ENCODE measurements around the gene HES6. TPM values are rescaled to one million over a fixed set of nuclear protein-coding genes. Genes with fewer than 3 reads are reported as not detected.

The HES6 gene
- 170 TPM for polyA plus RNA-seq (2012; ENCODE audit: insufficient read length, low read depth)

- TF ChIP-seq, protein P1, sequence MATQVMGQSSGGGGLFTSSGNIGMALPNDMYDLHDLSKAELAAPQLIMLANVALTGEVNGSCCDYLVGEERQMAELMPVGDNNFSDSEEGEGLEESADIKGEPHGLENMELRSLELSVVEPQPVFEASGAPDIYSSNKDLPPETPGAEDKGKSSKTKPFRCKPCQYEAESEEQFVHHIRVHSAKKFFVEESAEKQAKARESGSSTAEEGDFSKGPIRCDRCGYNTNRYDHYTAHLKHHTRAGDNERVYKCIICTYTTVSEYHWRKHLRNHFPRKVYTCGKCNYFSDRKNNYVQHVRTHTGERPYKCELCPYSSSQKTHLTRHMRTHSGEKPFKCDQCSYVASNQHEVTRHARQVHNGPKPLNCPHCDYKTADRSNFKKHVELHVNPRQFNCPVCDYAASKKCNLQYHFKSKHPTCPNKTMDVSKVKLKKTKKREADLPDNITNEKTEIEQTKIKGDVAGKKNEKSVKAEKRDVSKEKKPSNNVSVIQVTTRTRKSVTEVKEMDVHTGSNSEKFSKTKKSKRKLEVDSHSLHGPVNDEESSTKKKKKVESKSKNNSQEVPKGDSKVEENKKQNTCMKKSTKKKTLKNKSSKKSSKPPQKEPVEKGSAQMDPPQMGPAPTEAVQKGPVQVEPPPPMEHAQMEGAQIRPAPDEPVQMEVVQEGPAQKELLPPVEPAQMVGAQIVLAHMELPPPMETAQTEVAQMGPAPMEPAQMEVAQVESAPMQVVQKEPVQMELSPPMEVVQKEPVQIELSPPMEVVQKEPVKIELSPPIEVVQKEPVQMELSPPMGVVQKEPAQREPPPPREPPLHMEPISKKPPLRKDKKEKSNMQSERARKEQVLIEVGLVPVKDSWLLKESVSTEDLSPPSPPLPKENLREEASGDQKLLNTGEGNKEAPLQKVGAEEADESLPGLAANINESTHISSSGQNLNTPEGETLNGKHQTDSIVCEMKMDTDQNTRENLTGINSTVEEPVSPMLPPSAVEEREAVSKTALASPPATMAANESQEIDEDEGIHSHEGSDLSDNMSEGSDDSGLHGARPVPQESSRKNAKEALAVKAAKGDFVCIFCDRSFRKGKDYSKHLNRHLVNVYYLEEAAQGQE (IDR thresholded peaks at IDR 0.05; ENCODE audit: insufficient read depth in 1 of 2, low read depth in 2 of 2, low read length in 2 of 2) = no peak
- TF ChIP-seq FOXP2 (optimal IDR thresholded peaks at IDR 0.05; ENCODE audit: borderline replicate concordance, extremely low read depth, extremely low read length, insufficient read depth) (peak; percentile 56), TAF1 (IDR thresholded peaks at IDR 0.05; ENCODE audit: borderline replicate concordance, insufficient read depth, low read length) (0 out of 2 replicates have a peak, but pooled peaks have one; percentile 51), POLR2AphosphoS5 (IDR thresholded peaks at IDR 0.05; ENCODE audit: low read depth, low read length) (peak; percentile 91)
Measured at GRCh38 chr2:238239863-238240756, at the start of gene HES6. Gene HES6 (minus strand): TSS chr2:238240038. CDS start chr2:238239905, 133 bp downstream.

DNA sequence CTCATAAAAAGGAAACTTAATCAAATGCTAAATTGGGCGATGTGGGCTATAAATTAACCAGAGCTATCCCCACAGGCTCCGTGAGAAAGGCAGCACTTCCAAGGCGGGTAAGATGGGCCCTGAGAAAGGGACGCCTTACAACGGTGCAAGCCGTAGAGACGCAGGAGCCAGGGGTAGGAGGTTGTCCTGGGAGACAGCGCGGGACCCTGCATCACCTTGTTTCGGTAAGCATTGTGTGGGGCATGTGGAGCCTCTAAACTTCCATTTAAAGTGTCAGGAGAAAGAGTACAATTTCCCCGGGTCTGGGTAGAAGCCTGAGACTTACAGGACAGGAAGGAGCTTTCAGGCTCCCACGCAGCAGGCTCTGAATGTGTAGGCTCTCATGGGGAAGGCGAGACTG lies 49.7 kb upstream of the HES6 start:
- TF ChIP-seq POLR2AphosphoS5 (IDR thresholded peaks at IDR 0.05; ENCODE audit: low read depth, low read length) (no peak), FOXP2 (optimal IDR thresholded peaks at IDR 0.05; ENCODE audit: borderline replicate concordance, extremely low read depth, extremely low read length, insufficient read depth) (no peak), TAF1 (IDR thresholded peaks at IDR 0.05; ENCODE audit: borderline replicate concordance, insufficient read depth, low read length) (no peak)

GRCh38 chr2:238288650-238289573 lies 49.1 kb upstream of the HES6 start:
- TF ChIP-seq SIN3A (IDR thresholded peaks at IDR 0.05; ENCODE audit: borderline replicate concordance, insufficient read depth, low read length) = peak; percentile 90; the same call in 1 of the 2 replicates
- TF ChIP-seq TAF1 (IDR thresholded peaks at IDR 0.05; ENCODE audit: borderline replicate concordance, insufficient read depth, low read length) = no peak; the same call in 1 of the 2 replicates

- TF ChIP-seq POLR2AphosphoS5 (IDR thresholded peaks at IDR 0.05; ENCODE audit: low read depth, low read length) (no peak), TAF1 (IDR thresholded peaks at IDR 0.05; ENCODE audit: borderline replicate concordance, insufficient read depth, low read length) (no peak), SIN3A (IDR thresholded peaks at IDR 0.05; ENCODE audit: borderline replicate concordance, insufficient read depth, low read length) (peak; percentile 65; the same call in 1 of the 2 replicates)
Measured at GRCh38 chr2:238287737-238288649, 48.2 kb upstream of the HES6 start, which contains the start of gene PER2. Gene PER2 (minus strand): TSS chr2:238288610. CDS start chr2:238277936, 10,674 bp downstream.

DNA sequence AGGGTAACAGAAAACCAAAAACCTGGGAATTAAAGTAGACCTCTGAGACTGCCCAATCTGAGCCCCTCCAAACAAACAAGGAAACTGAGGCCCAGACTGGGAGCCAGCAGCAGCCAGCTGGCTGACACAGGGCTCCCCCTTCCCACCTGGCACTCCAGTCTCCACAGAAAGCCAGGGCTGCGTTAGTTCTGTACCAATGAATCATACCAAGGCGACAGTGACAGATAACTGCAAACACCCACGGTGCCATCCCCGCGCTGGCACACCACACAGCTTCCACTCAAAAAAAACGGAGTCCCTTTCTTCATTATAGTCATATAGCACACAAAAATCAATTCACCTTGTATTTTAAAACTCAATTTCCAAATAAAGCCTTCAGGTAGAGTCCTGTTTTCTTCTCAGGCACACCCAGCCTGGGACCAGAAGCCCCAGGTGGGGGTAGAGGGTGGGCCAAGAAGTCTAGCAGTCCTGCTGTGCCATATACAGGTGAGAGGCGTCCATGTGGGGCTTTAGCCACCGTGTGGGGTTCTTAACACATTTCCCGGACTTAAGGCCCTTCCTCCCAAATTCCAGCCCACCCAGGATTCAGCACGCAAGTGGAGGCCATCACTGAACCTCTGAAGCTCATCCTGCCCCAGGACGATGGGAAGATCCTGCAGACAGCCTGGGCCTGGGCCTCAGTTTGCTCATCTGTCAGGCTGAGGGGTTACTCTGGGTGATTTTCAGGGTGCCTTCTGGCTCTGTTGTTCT lies 47.3 kb upstream of the HES6 start:
- 0 out of 2 replicates have a peak, but pooled peaks have one; percentile 17 for TF ChIP-seq SIN3A (IDR thresholded peaks at IDR 0.05; ENCODE audit: borderline replicate concordance, insufficient read depth, low read length)
- TF ChIP-seq FOXP2 (optimal IDR thresholded peaks at IDR 0.05; ENCODE audit: borderline replicate concordance, extremely low read depth, extremely low read length, insufficient read depth) = no peak
- no peak for TF ChIP-seq TAF1 (IDR thresholded peaks at IDR 0.05; ENCODE audit: borderline replicate concordance, insufficient read depth, low read length)
- peak; percentile 10; the same call in 1 of the 2 replicates for TF ChIP-seq POLR2AphosphoS5 (IDR thresholded peaks at IDR 0.05; ENCODE audit: low read depth, low read length)
- TF ChIP-seq, protein P1 (IDR thresholded peaks at IDR 0.05; ENCODE audit: insufficient read depth in 1 of 2, low read depth in 2 of 2, low read length in 2 of 2) = no peak

Data from PFSK-1 (cell line).